NCI-H187 (cell line): ENCODE data around the gene A3GALT2.
A peak's percentile ranks its signal among the peaks of the same experiment; 100 is the strongest.
"Not testable (repeated sequence)": the region's sequence is repeated elsewhere in the genome, so short reads cannot be mapped to it uniquely, and the experiment has no call there.

Source experiments
- DNase-seq, 2 experiments: peaks; one replicate each; lab custom pipeline; 2025; lab: John Stamatoyannopoulos, UW

A3GALT2 gene

DNA sequence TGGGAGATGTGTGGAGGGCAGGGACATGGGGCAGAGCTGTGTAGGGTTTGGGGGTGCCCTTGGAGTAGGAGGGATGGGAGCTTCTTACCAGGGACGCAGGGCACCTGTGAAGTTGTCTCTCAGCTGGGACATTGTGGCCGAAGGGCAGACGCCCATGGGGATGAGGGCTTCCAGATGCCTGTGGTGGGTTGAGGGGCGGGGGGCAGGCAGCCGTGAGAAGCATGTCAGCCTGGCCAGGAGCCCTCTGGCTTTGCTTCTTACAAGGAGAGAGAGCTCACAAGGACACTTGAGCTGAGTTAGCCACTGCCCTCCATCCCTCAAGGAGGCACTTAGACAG, 8.5 kb downstream of the A3GALT2 start:
- no peak for DNase-seq

DNA sequence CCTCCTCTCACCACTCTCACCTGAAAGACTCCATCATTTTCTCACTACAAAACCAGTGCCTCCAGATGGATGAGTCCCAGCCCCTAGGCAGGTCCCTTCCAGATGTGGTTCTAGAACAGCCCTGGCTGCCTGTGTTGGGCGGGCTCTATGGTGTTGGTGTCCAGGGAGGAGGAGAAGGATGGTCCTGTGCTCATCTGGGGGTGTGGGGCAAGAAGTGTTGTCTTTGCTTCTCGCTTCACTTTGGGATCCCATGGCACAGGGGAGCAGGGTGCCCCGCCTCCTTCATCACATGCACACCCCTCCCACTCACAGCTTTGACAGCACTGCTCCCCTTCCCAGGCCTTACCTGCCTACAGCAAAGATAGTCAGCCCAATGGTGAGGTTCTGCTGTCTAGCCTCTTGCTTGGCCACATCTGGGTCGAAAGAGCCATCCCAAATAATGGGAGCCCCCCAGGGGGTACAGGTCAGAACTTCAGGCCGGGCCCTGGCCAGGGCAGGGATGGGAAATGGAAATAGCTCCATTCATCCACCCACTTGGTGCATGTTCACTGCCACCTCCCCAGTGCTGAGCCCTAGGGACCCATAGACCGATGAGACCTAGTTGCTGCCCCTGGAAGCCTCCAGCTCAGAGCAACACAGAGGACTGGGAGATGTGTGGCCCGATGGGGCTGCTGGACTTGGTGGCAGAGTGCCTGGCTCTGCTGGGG, 9.0 kb downstream of the A3GALT2 start:
- no peak for DNase-seq

GRCh38 chr1:33310702-33311101, 10.2 kb downstream of the A3GALT2 start:
- no peak for DNase-seq

- not testable (repeated sequence) for DNase-seq
These were observed 11.5 kb downstream of the A3GALT2 start for GRCh38 chr1:33309351-33309750.

GRCh38 chr1:33307494-33307864, 13.4 kb downstream of the A3GALT2 start:
- no peak for DNase-seq

DNA sequence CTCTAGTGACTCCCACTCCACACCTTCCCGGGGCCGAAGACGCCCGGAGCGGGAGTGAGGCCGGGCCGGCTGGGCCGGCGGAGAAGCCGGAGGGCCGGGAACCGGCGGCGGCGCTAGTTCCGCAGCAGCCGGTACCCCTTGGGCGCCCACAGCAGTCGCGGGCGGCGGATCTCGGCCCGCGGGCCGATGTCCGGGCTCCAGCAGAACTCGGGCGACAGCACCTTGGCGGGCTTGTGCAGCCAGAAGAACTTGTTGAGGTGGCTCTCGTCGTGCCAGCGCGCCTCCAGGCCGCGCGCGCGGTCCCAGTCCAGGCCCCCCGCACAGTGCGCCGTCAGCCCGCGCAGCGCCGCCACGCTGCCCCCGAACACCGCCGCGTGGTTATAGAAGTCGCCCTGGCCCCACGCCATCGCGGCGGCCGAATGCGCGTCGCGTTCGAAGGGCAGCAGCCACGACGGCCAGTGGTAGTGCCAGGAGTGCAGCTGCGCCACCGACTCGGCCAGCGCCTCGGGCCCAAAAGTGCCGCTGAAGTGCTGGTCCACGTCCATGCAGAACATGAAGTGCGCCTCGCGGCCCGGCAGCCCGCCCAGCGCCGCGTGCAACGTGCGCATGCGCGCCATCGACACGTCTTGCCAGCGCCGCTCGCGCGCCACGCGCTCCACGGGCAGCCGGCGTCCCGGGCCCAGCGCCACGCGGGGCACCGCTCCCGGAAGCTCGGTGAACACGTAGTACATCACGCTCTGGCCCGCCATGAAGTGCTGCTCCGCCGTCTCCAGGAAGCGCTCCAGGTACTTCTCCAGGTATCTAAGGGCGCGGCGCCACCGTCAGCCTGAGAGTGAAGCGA, 14.0 kb downstream of the A3GALT2 start:
- no peak for DNase-seq

GRCh38 chr1:33305816-33306652, 14.9 kb downstream of the A3GALT2 start:
- DNase-seq: no peak

DNA sequence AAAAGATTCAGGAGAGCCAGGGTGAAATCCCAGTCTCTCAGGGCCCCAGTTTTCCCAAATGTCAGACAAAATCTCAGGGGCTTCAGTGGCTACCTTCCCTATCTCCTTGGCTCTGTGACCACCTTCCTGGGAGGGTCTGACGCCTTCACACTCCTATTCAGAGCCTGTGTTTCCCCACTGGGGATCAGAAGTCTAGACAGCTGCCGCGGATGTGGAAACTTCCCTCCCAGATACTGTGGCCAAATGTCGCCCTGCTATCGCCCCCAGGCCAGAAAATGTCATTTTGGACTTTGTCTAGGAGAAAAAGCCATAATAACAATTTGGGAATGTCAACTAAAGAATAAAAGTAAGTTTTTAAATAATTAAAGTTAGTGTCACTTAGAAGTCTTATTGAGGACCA, 15.9 kb downstream of the A3GALT2 start:
- no peak for DNase-seq

DNA sequence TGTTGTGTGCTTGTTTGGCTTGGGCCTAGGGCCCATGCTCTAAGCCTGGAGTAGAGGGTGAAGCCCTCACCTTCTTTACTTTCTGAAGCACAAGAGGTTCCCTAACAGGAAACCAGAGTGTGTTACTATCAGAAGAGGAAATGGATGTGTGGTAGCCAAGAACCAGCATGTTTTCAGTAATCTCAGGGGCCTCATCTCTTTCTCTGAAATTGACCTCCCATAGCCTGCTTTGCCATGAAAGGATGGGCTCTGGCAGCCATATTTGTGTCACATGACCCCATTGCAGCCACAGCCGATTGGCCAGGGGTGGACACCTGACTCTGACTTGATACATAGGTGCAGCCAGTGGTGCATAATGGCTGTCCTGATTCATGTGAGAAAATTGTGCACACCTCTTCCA, 18.6 kb downstream of the A3GALT2 start:
- DNase-seq: no peak

- DNase-seq: no peak
These were observed 19.5 kb downstream of the A3GALT2 start for GRCh38 chr1:33301273-33301984.

- no peak for DNase-seq
These were observed 20.2 kb downstream of the A3GALT2 start for GRCh38 chr1:33300673-33301072.

GRCh38 chr1:33299461-33300155, 21.3 kb downstream of the A3GALT2 start:
- DNase-seq: no peak

DNA sequence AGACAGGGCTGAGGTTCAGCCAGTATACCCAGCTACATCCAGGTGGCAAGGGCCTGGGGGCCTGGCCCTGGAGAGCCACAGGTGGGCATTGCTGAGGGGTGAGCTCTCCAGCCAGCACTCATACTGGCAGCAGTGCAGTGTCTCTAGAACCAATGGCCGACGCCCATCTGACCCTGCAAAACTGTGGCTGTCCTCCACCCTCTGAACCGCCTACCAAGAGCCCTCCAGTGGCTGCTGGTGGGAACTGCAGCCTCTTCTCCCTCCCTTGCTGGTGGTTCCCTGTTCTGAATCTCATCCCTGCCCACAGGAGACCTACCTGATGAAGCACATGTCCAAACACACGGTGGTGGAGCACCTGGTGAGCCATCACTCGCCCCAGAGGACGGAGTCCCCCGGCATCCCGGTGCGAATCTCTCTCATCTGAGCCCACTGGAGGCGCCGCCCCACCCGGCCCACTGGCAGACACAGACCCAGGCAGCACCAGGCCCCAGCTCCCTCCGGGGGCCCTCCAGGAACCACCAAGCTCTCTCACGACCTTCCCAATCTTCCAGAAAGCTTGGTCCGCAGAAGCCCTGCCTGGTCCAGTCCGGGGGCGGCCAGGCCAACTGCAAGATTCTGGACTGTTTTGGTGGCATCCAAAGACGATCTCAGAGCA, 22.1 kb downstream of the A3GALT2 start:
- peak in 1 of 2 experiments; percentile 15 for DNase-seq

GRCh38 chr1:33297911-33298622, 22.8 kb downstream of the A3GALT2 start:
- DNase-seq: no peak

GRCh38 chr1:33296824-33297223, 24.1 kb downstream of the A3GALT2 start:
- no peak for DNase-seq

GRCh38 chr1:33296082-33296458, 24.8 kb downstream of the A3GALT2 start:
- no peak for DNase-seq

- DNase-seq: peak; percentile 59 to 87
These were observed 25.3 kb downstream of the A3GALT2 start for GRCh38 chr1:33295450-33296081.

DNA sequence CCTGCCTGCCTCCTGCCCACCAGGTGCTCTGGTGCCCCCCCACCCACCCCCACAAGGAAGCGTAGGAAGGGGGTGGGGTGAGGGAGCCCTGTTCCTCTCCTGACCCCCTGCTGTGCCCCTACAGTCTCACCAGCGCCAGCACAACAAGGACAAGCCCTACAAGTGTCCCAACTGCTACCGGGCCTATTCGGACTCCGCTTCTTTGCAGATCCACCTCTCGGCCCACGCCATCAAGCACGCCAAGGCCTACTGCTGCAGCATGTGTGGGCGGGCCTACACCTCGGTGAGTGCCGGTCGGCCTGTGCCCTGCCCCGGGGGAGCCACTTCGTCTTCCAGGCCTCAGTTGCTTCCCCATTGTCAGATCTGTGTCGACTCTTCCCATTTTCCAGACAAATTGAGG, 25.9 kb downstream of the A3GALT2 start:
- DNase-seq: no peak

GRCh38 chr1:33294071-33295010, 26.6 kb downstream of the A3GALT2 start:
- DNase-seq: no peak
